ENCODE results near the gene NUDT1.

GRCh38 chr7:2296832-2297231 is 54.8 kb downstream of the NUDT1 start:
- TF ChIP-seq CTCF (conservative IDR thresholded peaks at IDR 0.05; ENCODE audit: low read depth in 2 of 2) (no peak), EZH2 (IDR thresholded peaks at IDR 0.05; ENCODE audit: low read depth, unreplicated experiment) (no peak), POLR2AphosphoS5 (IDR thresholded peaks at IDR 0.05; ENCODE audit: low read depth) (no peak), EZH2phosphoT487 (IDR thresholded peaks at IDR 0.05; ENCODE audit: unreplicated experiment) (no peak), REST (IDR thresholded peaks at IDR 0.05; ENCODE audit: unreplicated experiment) (no peak), CREB1 (CRISPR knock-in tag; IDR thresholded peaks at IDR 0.05; ENCODE audit: low read depth) (no peak), ZNF331 (CRISPR knock-in tag; IDR thresholded peaks at IDR 0.05; ENCODE audit: low read depth) (no peak), NANOG (IDR thresholded peaks at IDR 0.05; ENCODE audit: borderline replicate concordance) (no peak), ZNF114 (CRISPR knock-in tag; IDR thresholded peaks at IDR 0.05) (no peak), ZNF462 (CRISPR knock-in tag; IDR thresholded peaks at IDR 0.05) (no peak), JUNB (IDR thresholded peaks at IDR 0.05; ENCODE audit: unreplicated experiment) (no peak), ETS1 (IDR thresholded peaks at IDR 0.05) (no peak), STAT1 (IDR thresholded peaks at IDR 0.05; ENCODE audit: unreplicated experiment) (no peak)

Measured in GM23338 (cell line).